Tibial nerve (tissue), 4 donors: ENCODE results near the gene PIPOX.

Source experiments
- EP300 ChIP-seq, 2 donors: sonication (generic); formaldehyde crosslinking; IDR thresholded peaks; one replicate each; pipeline ENCODE4 v1.6.1; 2017; ENCODE audit warnings: antibody characterized with exemption in 2 of 2, mild to moderate bottlenecking in 1 of 2
- TF ChIP-seq, protein P1 (sequence below), 5 experiments: fragments of 200-600 bp in 3 of 5; fragments of 450-650 bp in 2 of 5; sonication (generic) in 3 of 5; IDR thresholded peaks; one replicate each; pipeline ENCODE4 v1.5.1; 2016 to 2019; ENCODE audit warnings: antibody characterized with exemption in 5 of 5, mild to moderate bottlenecking in 3 of 5, moderate library complexity in 2 of 5

DNA sequence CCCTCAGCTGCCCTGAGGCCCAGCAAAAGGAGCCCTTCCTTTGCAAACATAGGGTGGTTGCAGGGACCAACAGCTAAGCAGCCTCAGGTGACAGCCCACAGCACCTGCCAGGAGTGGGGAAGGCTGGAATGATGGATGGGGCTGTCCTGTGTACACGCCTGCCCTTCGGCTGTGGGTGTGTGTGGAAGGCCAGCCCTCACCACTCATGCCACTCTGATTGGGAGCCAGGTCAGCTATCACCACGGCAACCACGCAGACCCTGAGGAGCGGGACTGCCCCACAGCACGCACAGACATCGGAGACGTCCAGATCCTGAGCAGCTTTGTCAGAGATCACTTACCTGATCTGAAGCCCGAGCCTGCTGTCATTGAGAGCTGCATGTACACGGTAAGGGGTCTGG is 11.9 kb downstream of the PIPOX start:
- TF ChIP-seq, protein P1, sequence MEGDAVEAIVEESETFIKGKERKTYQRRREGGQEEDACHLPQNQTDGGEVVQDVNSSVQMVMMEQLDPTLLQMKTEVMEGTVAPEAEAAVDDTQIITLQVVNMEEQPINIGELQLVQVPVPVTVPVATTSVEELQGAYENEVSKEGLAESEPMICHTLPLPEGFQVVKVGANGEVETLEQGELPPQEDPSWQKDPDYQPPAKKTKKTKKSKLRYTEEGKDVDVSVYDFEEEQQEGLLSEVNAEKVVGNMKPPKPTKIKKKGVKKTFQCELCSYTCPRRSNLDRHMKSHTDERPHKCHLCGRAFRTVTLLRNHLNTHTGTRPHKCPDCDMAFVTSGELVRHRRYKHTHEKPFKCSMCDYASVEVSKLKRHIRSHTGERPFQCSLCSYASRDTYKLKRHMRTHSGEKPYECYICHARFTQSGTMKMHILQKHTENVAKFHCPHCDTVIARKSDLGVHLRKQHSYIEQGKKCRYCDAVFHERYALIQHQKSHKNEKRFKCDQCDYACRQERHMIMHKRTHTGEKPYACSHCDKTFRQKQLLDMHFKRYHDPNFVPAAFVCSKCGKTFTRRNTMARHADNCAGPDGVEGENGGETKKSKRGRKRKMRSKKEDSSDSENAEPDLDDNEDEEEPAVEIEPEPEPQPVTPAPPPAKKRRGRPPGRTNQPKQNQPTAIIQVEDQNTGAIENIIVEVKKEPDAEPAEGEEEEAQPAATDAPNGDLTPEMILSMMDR (IDR thresholded peaks at IDR 0.05) = no peak
- TF ChIP-seq EP300 (IDR thresholded peaks at IDR 0.05) = no peak
